Sigmoid colon (tissue), 7 donors: ENCODE results near the gene IL1R1. TPM values are rescaled to one million over a fixed set of nuclear protein-coding genes. Genes with fewer than 3 reads are reported as not detected.

Source experiments
- DNase-seq: peaks from one replicate; pipeline ENCODE4 v3.0.0-alpha.2; 2019
- H3K27ac ChIP-seq, 4 donors: fragments of 200-600 bp; sonication (generic); one replicate each; pipeline ENCODE4 v1.5.1; 2016 to 2019; ENCODE audit warnings: mild to moderate bottlenecking in 1 of 4
- H3K27me3 ChIP-seq, 3 donors: fragments of 200-600 bp; sonication (generic); one replicate each; pipeline ENCODE4 v1.5.1; 2019; ENCODE audit warnings: mild to moderate bottlenecking in 1 of 3
- H3K36me3 ChIP-seq, 4 donors: fragments of 200-600 bp; sonication (generic); one replicate each; pipeline ENCODE4 v1.5.1; 2016 to 2019
- H3K4me1 ChIP-seq, 4 donors: fragments of 200-600 bp; sonication (generic); one replicate each; pipeline ENCODE4 v1.5.1; 2017 to 2019
- H3K4me3 ChIP-seq, 4 donors: fragments of 200-600 bp; sonication (generic); one replicate each; pipeline ENCODE4 v1.5.1; 2017 to 2019; ENCODE audit warnings: mild to moderate bottlenecking in 2 of 4, moderate library complexity in 1 of 4
- H3K9me3 ChIP-seq, 4 donors: fragments of 200-600 bp in 3 of 4; sonication (generic) in 3 of 4; one replicate each; pipeline versions ENCODE4 v1.5.1 to v1.6.1; 2013 to 2019
- CTCF ChIP-seq, 4 experiments: fragments of 450-650 bp in 3 of 4; fragments of 200-600 bp in 1 of 4; IDR thresholded peaks; one replicate each; pipeline ENCODE4 v1.5.1; 2016 to 2019; ENCODE audit warnings: antibody characterized with exemption in 4 of 4, mild to moderate bottlenecking in 3 of 4, moderate library complexity in 2 of 4
- EP300 ChIP-seq, 4 donors: sonication (generic); formaldehyde crosslinking; IDR thresholded peaks; one replicate each; pipeline ENCODE4 v1.6.1; 2017; ENCODE audit warnings: antibody characterized with exemption in 4 of 4
- POLR2A ChIP-seq, 2 donors: fragments of 450-650 bp; IDR thresholded peaks; one replicate each; pipeline ENCODE4 v1.6.1; 2016; ENCODE audit warnings: antibody characterized with exemption in 2 of 2, mild to moderate bottlenecking in 2 of 2, moderate library complexity in 2 of 2
- POLR2AphosphoS5 ChIP-seq, 4 donors: sonication (generic); formaldehyde crosslinking; IDR thresholded peaks; one replicate each; pipeline ENCODE4 v1.6.1; 2017; ENCODE audit warnings: antibody characterized with exemption in 4 of 4
- WGBS, 2 donors: extraction: QIAGEN DNeasy Blood & Tissue Kit; methylation state at CpG; one replicate each; pipeline ENCODE4 v1.1.7; 2013; 5-methylcytosine and 5-hydroxymethylcytosine counted together
- intact Hi-C: fragments of 100-400 bp; cut with DNase I; formaldehyde crosslinking; loops from one replicate; pipeline ENCODE4 v1.15.1; 2023
- polyA plus RNA-seq, 3 donors: library from polyadenylated mRNA; stranded (reverse); fragments of 200-250 nt; gene quantifications; one replicate each; pipeline ENCODE4 v1.2.3, GENCODE V29; 2013
- total RNA-seq, 4 donors: library from RNA; depleted of rRNA; stranded (reverse); fragments of >200 nt; gene quantifications; one replicate each; pipeline ENCODE4 v1.1.0, GENCODE V29; 2016
- donor health status: healthy with polysubstance abuse.
- donor health status: Bipolar disorder and iron deficiency.
- donor health status: healthy.

The IL1R1 gene
- total and polyA plus RNA-seq, 7 donors = 14.6 to 144 (median 43.2) TPM

GRCh38 chr2:102112692-102113665 lies 29.6 kb upstream of the IL1R1 start:
- Histone ChIP-seq H3K4me1 (peaks cover 0 to 12% (median 3%) of the 10 kb centered on the region in 4 donors), H3K36me3 (no peaks in the 10 kb centered on the region), H3K27ac (no peak overlapping the region), H3K4me3 (no peak overlapping the region), H3K27me3 (no peaks in the 10 kb centered on the region), H3K9me3 (no peaks in the 10 kb centered on the region)
- WGBS, 2 donors = 88 to 93% methylated on average over 10 of the region's 10 CpGs
- DNase-seq = no peak
- intact Hi-C loops = no loop called here
- TF ChIP-seq EP300 (IDR thresholded peaks at IDR 0.05) (no peak), POLR2A (IDR thresholded peaks at IDR 0.05) (no peak), CTCF (IDR thresholded peaks at IDR 0.05) (no peak), POLR2AphosphoS5 (IDR thresholded peaks at IDR 0.05) (no peak)

DNA sequence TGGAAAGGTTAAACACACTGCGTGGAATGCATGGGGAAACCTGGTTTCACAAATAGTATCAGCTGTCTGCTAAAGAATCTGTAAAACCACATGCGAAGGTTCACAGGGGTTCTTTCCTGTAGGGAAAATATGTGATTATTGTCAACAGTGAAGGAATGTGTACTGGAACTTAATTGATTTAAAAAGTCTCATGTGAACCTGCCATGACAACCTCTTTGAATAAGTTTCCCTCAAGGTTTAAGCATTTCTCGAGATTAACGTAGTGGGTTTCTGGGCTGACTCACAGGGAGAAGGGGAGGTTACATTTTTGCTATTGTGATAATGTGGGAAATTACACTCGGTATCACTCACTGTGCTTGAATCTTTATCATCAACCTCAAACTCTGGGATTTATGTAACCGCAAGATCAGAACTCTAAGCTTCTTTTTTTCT lies 28.2 kb upstream of the IL1R1 start:
- 84 to 88% methylated on average over 6 of the region's 6 CpGs for WGBS, 2 donors
- no peak for DNase-seq
- intact Hi-C loops = no loop called here
- Histone ChIP-seq H3K27me3 (no peaks in the 10 kb centered on the region), H3K4me3 (no peak overlapping the region), H3K36me3 (no peaks in the 10 kb centered on the region), H3K27ac (no peak overlapping the region), H3K4me1 (peaks cover 0 to 12% (median 3%) of the 10 kb centered on the region in 4 donors), H3K9me3 (no peaks in the 10 kb centered on the region)
- TF ChIP-seq CTCF (IDR thresholded peaks at IDR 0.05) (no peak), POLR2A (IDR thresholded peaks at IDR 0.05) (no peak), EP300 (IDR thresholded peaks at IDR 0.05) (no peak), POLR2AphosphoS5 (IDR thresholded peaks at IDR 0.05) (no peak)

DNA sequence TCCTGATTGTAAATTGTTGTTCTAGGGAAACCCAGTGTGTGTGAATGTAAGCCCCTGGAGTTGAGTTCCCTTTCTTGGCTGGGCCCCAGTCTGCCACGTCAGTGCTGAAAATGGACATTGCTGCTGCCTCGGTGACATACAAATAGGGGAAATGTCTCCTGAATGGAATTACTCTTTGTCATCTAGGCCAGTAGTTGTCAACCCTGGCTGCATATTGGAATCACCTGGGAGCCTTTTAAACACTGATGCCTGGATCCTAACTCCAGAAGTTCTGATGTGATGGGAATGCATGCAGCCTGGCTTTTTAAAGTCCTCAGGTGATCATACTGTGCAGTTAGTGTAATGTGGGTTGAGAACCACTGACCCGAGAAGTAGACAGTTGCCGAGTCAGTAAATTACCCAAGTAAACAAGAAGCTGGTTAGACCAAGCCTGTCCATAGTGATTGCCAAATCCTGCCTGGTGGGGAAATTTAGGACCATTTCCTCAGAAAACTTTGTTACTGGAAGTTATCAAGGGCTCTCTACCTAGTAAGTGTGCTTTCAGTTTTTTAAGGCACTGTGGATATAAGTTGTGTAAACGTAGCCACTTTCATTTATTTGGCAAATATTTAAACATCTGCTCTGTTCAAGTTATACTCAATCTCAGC lies 27.6 kb upstream of the IL1R1 start:
- intact Hi-C loops = no loop called here
- Histone ChIP-seq H3K4me1 (peaks cover 0 to 12% (median 3%) of the 10 kb centered on the region in 4 donors), H3K27ac (no peak overlapping the region), H3K9me3 (no peaks in the 10 kb centered on the region), H3K27me3 (no peaks in the 10 kb centered on the region), H3K36me3 (no peaks in the 10 kb centered on the region), H3K4me3 (no peak overlapping the region)
- TF ChIP-seq POLR2AphosphoS5 (IDR thresholded peaks at IDR 0.05) (no peak), POLR2A (IDR thresholded peaks at IDR 0.05) (no peak), EP300 (IDR thresholded peaks at IDR 0.05) (no peak), CTCF (IDR thresholded peaks at IDR 0.05) (no peak)
- no peak for DNase-seq
- 44 to 58% methylated on average over 5 of the region's 5 CpGs for WGBS, 2 donors

GRCh38 chr2:102116630-102117471 lies 25.7 kb upstream of the IL1R1 start:
- TF ChIP-seq POLR2AphosphoS5 (IDR thresholded peaks at IDR 0.05) (no peak), CTCF (IDR thresholded peaks at IDR 0.05) (no peak), EP300 (IDR thresholded peaks at IDR 0.05) (no peak), POLR2A (IDR thresholded peaks at IDR 0.05) (no peak)
- WGBS, 2 donors = 72% methylated on average over 8 of the region's 8 CpGs
- peaks cover 0 to 9% (median 2%) of the 10 kb centered on the region in 4 donors for H3K4me1 ChIP-seq
- H3K27me3 ChIP-seq = no peaks in the 10 kb centered on the region
- H3K27ac ChIP-seq = no peak overlapping the region
- intact Hi-C loops = no loop called here
- H3K4me3 ChIP-seq = no peak overlapping the region
- H3K36me3 ChIP-seq = no peaks in the 10 kb centered on the region
- no peak for DNase-seq
- no peaks in the 10 kb centered on the region for H3K9me3 ChIP-seq
